ENCODE data around the gene LRRC23. TPM values are rescaled to one million over a fixed set of nuclear protein-coding genes. Genes with fewer than 3 reads are reported as not detected.

Gene LRRC23
- total and polyA plus RNA-seq, 2 experiments from 2014 or later, result 2.4 to 9.1 TPM

DNA sequence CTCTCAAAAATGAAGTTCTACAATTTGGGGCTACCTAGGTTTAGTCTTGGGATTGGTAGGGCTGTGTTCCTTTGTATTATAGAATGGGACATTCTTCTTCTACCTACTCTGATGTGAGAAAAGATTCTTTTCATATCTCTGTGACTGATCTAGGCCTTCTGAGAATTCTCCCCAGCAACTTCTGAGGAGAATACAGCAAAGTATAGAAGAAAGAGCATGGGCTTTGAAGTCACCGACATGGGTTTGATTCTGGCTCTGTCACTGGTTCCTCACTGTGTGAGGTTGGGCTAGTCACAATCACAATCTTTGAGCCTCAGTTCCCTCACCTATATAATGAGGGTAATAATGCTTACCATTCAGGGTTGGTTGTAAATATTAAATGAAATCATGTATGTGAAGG lies 28.1 kb downstream of the LRRC23 start:
- H3K27ac Mint-ChIP-seq, result no peak overlapping the region
- Histone ChIP-seq H3K27ac (ENCODE audit: low read depth) (no peak overlapping the region), H3K36me3 (ENCODE audit: insufficient read depth) (peaks cover 17% of the 10 kb centered on the region), H2AFZ (no peak overlapping the region), H3K4me2 (no peak overlapping the region), H3K79me2 (replicated peaks; ENCODE audit: insufficient read depth) (peaks cover 53% of the 10 kb centered on the region), H3K27me3 (ENCODE audit: insufficient read depth) (no peaks in the 10 kb centered on the region), H3K4me3 (no peak overlapping the region), H3K4me1 (ENCODE audit: insufficient read depth) (peaks cover 28% of the 10 kb centered on the region), H3K9me2 (ENCODE audit: insufficient read depth) (no peaks in the 10 kb centered on the region), H3F3A (replicated peaks; ENCODE audit: low read depth) (peaks cover 34% of the 10 kb centered on the region), H4K20me1 (replicated peaks; ENCODE audit: insufficient read depth) (peaks cover 38% of the 10 kb centered on the region)
- peaks cover 15% of the 10 kb centered on the region for H3K27me3 Mint-ChIP-seq (ENCODE audit: insufficient read depth, low read depth, poor library complexity)
- H3K9me3 Mint-ChIP-seq, result no peaks in the 10 kb centered on the region; the same call in 2 of the 3 replicates
- peaks cover 58% of the 10 kb centered on the region for H3K36me3 Mint-ChIP-seq (ENCODE audit: low read depth)
- peaks cover 37% of the 10 kb centered on the region for H3K4me1 Mint-ChIP-seq
- TF ChIP-seq POLR2AphosphoS5 (IDR thresholded peaks at IDR 0.05; ENCODE audit: low read depth) (no peak), JUNB (IDR thresholded peaks at IDR 0.05; ENCODE audit: unreplicated experiment) (no peak), ZNF331 (CRISPR knock-in tag; IDR thresholded peaks at IDR 0.05; ENCODE audit: low read depth) (no peak), CREB1 (CRISPR knock-in tag; IDR thresholded peaks at IDR 0.05; ENCODE audit: low read depth) (no peak), EZH2 (IDR thresholded peaks at IDR 0.05; ENCODE audit: low read depth, unreplicated experiment) (no peak), EZH2phosphoT487 (IDR thresholded peaks at IDR 0.05; ENCODE audit: unreplicated experiment) (no peak), CTCF (conservative IDR thresholded peaks at IDR 0.05; ENCODE audit: low read depth in 2 of 2) (no peak), ETS1 (IDR thresholded peaks at IDR 0.05) (no peak), ZNF462 (CRISPR knock-in tag; IDR thresholded peaks at IDR 0.05) (no peak), NANOG (IDR thresholded peaks at IDR 0.05; ENCODE audit: borderline replicate concordance) (no peak), REST (IDR thresholded peaks at IDR 0.05; ENCODE audit: unreplicated experiment) (no peak), STAT1 (IDR thresholded peaks at IDR 0.05; ENCODE audit: unreplicated experiment) (no peak), ZNF114 (CRISPR knock-in tag; IDR thresholded peaks at IDR 0.05) (no peak)
- DNase-seq (ENCODE audit: low spot score) (no peak), ATAC-seq (no peak)
- no peak overlapping the region for H3K4me3 Mint-ChIP-seq

Data from GM23338 (cell line).